GM12891 (cell line): Measurements from ENCODE around the gene OTOG.

ENCODE experiments used
- POLR2A ChIP-seq: IDR thresholded peaks from 2 replicates; pipeline ENCODE4 v1.6.1; 2011; ENCODE audit warnings: low read depth, low read length, control low read depth
- POLR2AphosphoS5 ChIP-seq: IDR thresholded peaks from 2 replicates; pipeline ENCODE4 v1.6.1; 2011; ENCODE audit warnings: low read depth, low read length, control low read depth
- POU2F2 ChIP-seq: IDR thresholded peaks from 2 replicates; pipeline ENCODE4 v1.6.1; 2011; ENCODE audit warnings: low read depth, mild to moderate bottlenecking, control low read depth, low read length, moderate library complexity

DNA sequence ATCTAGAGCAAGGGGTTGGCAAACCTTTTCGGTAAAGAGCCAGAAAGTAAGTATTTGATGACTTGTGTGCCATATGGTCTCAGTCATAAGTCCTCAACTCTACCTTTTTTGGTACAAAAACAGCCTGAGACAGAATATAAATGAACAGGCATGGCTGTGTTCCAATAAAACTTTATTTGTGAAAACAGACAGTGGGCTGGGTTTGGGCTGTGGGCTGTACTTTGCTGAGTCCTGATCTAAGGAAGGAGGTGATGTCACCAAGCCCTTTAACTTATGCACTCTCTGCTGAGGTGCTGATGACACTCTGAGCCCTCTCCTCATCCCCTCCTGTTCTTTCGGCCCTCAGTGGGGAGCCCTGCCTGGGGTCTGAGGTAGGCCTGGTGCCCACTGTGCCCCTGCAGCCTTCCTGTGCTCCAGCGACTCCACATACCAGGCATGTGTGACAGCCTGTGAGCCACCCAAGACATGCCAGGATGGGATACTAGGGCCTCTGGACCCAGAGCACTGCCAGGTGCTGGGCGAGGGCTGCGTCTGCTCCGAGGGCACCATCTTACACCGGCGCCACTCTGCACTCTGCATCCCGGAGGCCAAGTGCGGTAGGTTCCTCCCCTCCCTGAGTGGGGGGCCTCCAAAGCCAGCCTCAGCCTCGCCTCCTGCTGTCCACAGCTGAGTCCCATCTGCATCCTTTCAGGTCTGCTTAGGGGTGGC, 86.4 kb downstream of the OTOG start:
- TF ChIP-seq POLR2A, result no peak
- TF ChIP-seq POLR2AphosphoS5, result no peak
- TF ChIP-seq POU2F2, result no peak
